Uterus (tissue), 4 donors: ENCODE results near the gene MACO1. TPM values are rescaled to one million over a fixed set of nuclear protein-coding genes. Genes with fewer than 3 reads are reported as not detected.
A peak's percentile ranks its signal among the peaks of the same experiment; 100 is the strongest.
"Not testable (repeated sequence)": the region's sequence is repeated elsewhere in the genome, so short reads cannot be mapped to it uniquely, and the experiment has no call there.

Experiments
- DNase-seq, 2 donors: peaks; one replicate each; pipeline ENCODE4 v3.0.0-alpha.2; 2019 to 2020
- H3K27ac ChIP-seq, 2 donors: fragments of 200-600 bp; sonication (generic); 1 replicate in 1 of 2; 2 replicates in 1 of 2; pipeline ENCODE4 v1.5.1; 2016 to 2018
- H3K27me3 ChIP-seq, 2 donors: fragments of 200-600 bp; sonication (generic); one replicate each; pipeline ENCODE4 v1.5.1; 2018 to 2019; ENCODE audit warnings: control low read depth in 1 of 2
- H3K36me3 ChIP-seq, 2 donors: fragments of 200-600 bp; sonication (generic); one replicate each; pipeline ENCODE4 v1.5.1; 2019; ENCODE audit warnings: control low read depth in 1 of 2
- H3K4me1 ChIP-seq, 2 donors: fragments of 200-600 bp; sonication (generic); one replicate each; pipeline ENCODE4 v1.5.1; 2018 to 2019; ENCODE audit warnings: control low read depth in 1 of 2
- H3K4me3 ChIP-seq, 2 donors: fragments of 200-600 bp; sonication (generic); 1 replicate in 1 of 2; 2 replicates in 1 of 2; pipeline ENCODE4 v1.5.1; 2018 to 2019; ENCODE audit warnings: mild to moderate bottlenecking in 1 of 2
- H3K9me3 ChIP-seq, 2 donors: fragments of 200-600 bp; sonication (generic); one replicate each; pipeline ENCODE4 v1.5.1; 2019; ENCODE audit warnings: control low read depth in 1 of 2
- CTCF ChIP-seq, 4 experiments: fragments of 200-600 bp in 2 of 4; fragments of 450-650 bp in 2 of 4; sonication (generic) in 2 of 4; IDR thresholded peaks; one replicate each; pipeline ENCODE4 v1.5.1; 2016 to 2019; ENCODE audit warnings: antibody characterized with exemption in 4 of 4, mild to moderate bottlenecking in 2 of 4, moderate library complexity in 1 of 4
- POLR2A ChIP-seq, 2 donors: fragments of 450-650 bp; IDR thresholded peaks; one replicate each; pipeline ENCODE4 v1.6.1; 2016; ENCODE audit warnings: antibody characterized with exemption in 2 of 2, mild to moderate bottlenecking in 1 of 2, moderate library complexity in 1 of 2
- intact Hi-C: fragments of 100-400 bp; cut with DNase I; formaldehyde crosslinking; loops from one replicate; pipeline ENCODE4 v1.15.1; 2023; ENCODE audit warnings: low total_unique reads
- total RNA-seq, 4 donors: library from RNA; depleted of rRNA in 3 of 4; stranded (reverse); fragments of >200 nt in 3 of 4; gene quantifications; one replicate each; pipeline versions ENCODE4 v1.1.0 to v1.2.4, GENCODE V29; 2014 to 2023
- donor health status: DM: yes; HTN: yes; CAD: no.

MACO1 gene
- total RNA-seq, 4 donors from 2014 or later, result 15.4 to 26.8 (median 20.2) TPM

- Histone ChIP-seq H3K4me3 (no peak overlapping the region), H3K27ac (no peak overlapping the region), H3K4me1 (no peaks in the 10 kb centered on the region), H3K36me3 (no peaks in the 10 kb centered on the region), H3K27me3 (no peaks in the 10 kb centered on the region), H3K9me3 (no peaks in the 10 kb centered on the region)
- DNase-seq, result no peak
- no peak for TF ChIP-seq CTCF (IDR thresholded peaks at IDR 0.05)
- no peak for TF ChIP-seq POLR2A (IDR thresholded peaks at IDR 0.05)
- intact Hi-C loops, result no loop called here
Observed at GRCh38 chr1:25502957-25503356, 72.3 kb downstream of the MACO1 start.

GRCh38 chr1:25503551-25504426 lies 73.1 kb downstream of the MACO1 start:
- Histone ChIP-seq H3K36me3 (no peaks in the 10 kb centered on the region), H3K27me3 (no peaks in the 10 kb centered on the region), H3K27ac (no peak overlapping the region), H3K9me3 (no peaks in the 10 kb centered on the region), H3K4me3 (no peak overlapping the region), H3K4me1 (no peaks in the 10 kb centered on the region)
- intact Hi-C loops, result no loop called here
- TF ChIP-seq POLR2A (IDR thresholded peaks at IDR 0.05) (no peak), CTCF (IDR thresholded peaks at IDR 0.05) (peak in 1 of 4 experiments; percentile 12)
- no peak for DNase-seq

GRCh38 chr1:25504706-25505595 lies 74.3 kb downstream of the MACO1 start:
- intact Hi-C loops, result no loop called here
- TF ChIP-seq POLR2A (IDR thresholded peaks at IDR 0.05), result no peak
- no peak for TF ChIP-seq CTCF (IDR thresholded peaks at IDR 0.05)
- Histone ChIP-seq H3K4me1 (no peaks in the 10 kb centered on the region), H3K27ac (no peak overlapping the region), H3K27me3 (no peaks in the 10 kb centered on the region), H3K4me3 (no peak overlapping the region), H3K36me3 (no peaks in the 10 kb centered on the region), H3K9me3 (no peaks in the 10 kb centered on the region)
- DNase-seq, result no peak

- intact Hi-C loops, result no loop called here
- H3K4me3 ChIP-seq, result no peak overlapping the region
- TF ChIP-seq POLR2A (IDR thresholded peaks at IDR 0.05), result no peak
- no peaks in the 10 kb centered on the region for H3K9me3 ChIP-seq
- H3K36me3 ChIP-seq, result no peaks in the 10 kb centered on the region
- DNase-seq, result no peak
- no peaks in the 10 kb centered on the region for H3K27me3 ChIP-seq
- H3K4me1 ChIP-seq, result no peaks in the 10 kb centered on the region
- no peak overlapping the region for H3K27ac ChIP-seq
Observed at GRCh38 chr1:25505656-25506385, 75.1 kb downstream of the MACO1 start.

- H3K9me3 ChIP-seq, DNase-seq, H3K36me3 ChIP-seq, H3K4me3 ChIP-seq, H3K27me3 ChIP-seq, intact Hi-C loops, H3K27ac ChIP-seq, H3K4me1 ChIP-seq: not testable (repeated sequence)
Observed at GRCh38 chr1:25506566-25507463, 76.1 kb downstream of the MACO1 start.
